GM23338 (cell line): Measurements from ENCODE around the gene ZNF385B.

ENCODE experiments used
- CTCF ChIP-seq, 2 experiments: fragments of 200-600 bp in 1 of 2; sonication (generic) in 1 of 2; conservative IDR thresholded peaks; 2 replicates each; pipeline versions ENCODE4 v1.5.1 to v1.6.1; 2016 to 2017; ENCODE audit warnings: antibody characterized with exemption in 2 of 2, low read depth in 2 of 2, mild to moderate bottlenecking in 2 of 2, moderate library complexity in 1 of 2
- EZH2 ChIP-seq: fragments of 200-600 bp; sonication (generic); IDR thresholded peaks from one replicate; pipeline ENCODE4 v1.8.0; 2017; ENCODE audit warnings: antibody characterized with exemption, mild to moderate bottlenecking, low read depth; ENCODE audit not compliant: unreplicated experiment
- REST ChIP-seq: IDR thresholded peaks from one replicate; pipeline ENCODE4 v1.6.1; 2018; ENCODE audit warnings: antibody characterized with exemption; ENCODE audit not compliant: unreplicated experiment

- TF ChIP-seq REST (no peak), CTCF (conservative IDR thresholded peaks at IDR 0.05; ENCODE audit: low read depth in 2 of 2) (no peak), EZH2 (no peak)
Observed at GRCh38 chr2:179796213-179797007, 65.0 kb downstream of the ZNF385B start.
